Femur (tissue), 1 donor: ENCODE data around the gene KIF15.
"Not testable (repeated sequence)": the region's sequence is repeated elsewhere in the genome, so short reads cannot be mapped to it uniquely, and the experiment has no call there.

Experiments
- DNase-seq: peaks from one replicate; pipeline ENCODE4 v3.0.0-alpha.2; 2017

The KIF15 gene

GRCh38 chr3:44831232-44831631 lies 69.6 kb downstream of the KIF15 start:
- DNase-seq: no peak

- DNase-seq: no peak
Observed at GRCh38 chr3:44832032-44832431, 70.4 kb downstream of the KIF15 start.

GRCh38 chr3:44832965-44833364 lies 71.4 kb downstream of the KIF15 start:
- DNase-seq: no peak

- DNase-seq: no peak
Observed at GRCh38 chr3:44833394-44833793, 71.8 kb downstream of the KIF15 start.

GRCh38 chr3:44835684-44836083 lies 74.1 kb downstream of the KIF15 start:
- no peak for DNase-seq

GRCh38 chr3:44842376-44842775 lies 80.8 kb downstream of the KIF15 start:
- no peak for DNase-seq

GRCh38 chr3:44845528-44846520 lies 84.2 kb downstream of the KIF15 start:
- no peak for DNase-seq

GRCh38 chr3:44848634-44849033 lies 87.0 kb downstream of the KIF15 start:
- DNase-seq: no peak

- DNase-seq: not testable (repeated sequence)
Observed at GRCh38 chr3:44856663-44857062, 95.1 kb downstream of the KIF15 start.

GRCh38 chr3:44860117-44860516 lies 98.5 kb downstream of the KIF15 start:
- no peak for DNase-seq

- DNase-seq: peak; percentile 95
Observed at GRCh38 chr3:44861412-44862225, 100.0 kb downstream of the KIF15 start, which contains the start of gene TMEM42. TMEM42 (plus strand) TSS chr3:44861912; CDS start chr3:44861925, 13 bp downstream.

GRCh38 chr3:44862226-44862637 lies 100.6 kb downstream of the KIF15 start:
- DNase-seq: no peak

- no peak for DNase-seq
Observed at GRCh38 chr3:44865272-44866035, 103.9 kb downstream of the KIF15 start.

- no peak for DNase-seq
Observed at GRCh38 chr3:44867421-44868111, 106.0 kb downstream of the KIF15 start.

- DNase-seq: no peak
Observed at GRCh38 chr3:44870375-44871061, 108.9 kb downstream of the KIF15 start.

- no peak for DNase-seq
Observed at GRCh38 chr3:44874308-44874707, 112.7 kb downstream of the KIF15 start, which contains the start of gene TGM4. TGM4 (plus strand) TSS chr3:44874608; CDS start chr3:44874679, 71 bp downstream.

- no peak for DNase-seq
Observed at GRCh38 chr3:44875596-44875995, 114.0 kb downstream of the KIF15 start.

- DNase-seq: no peak
Observed at GRCh38 chr3:44877333-44877732, 115.7 kb downstream of the KIF15 start.

GRCh38 chr3:44880284-44880683 lies 118.7 kb downstream of the KIF15 start:
- no peak for DNase-seq

GRCh38 chr3:44883213-44883955 lies 121.8 kb downstream of the KIF15 start:
- DNase-seq: no peak

GRCh38 chr3:44883999-44884431 lies 122.4 kb downstream of the KIF15 start:
- peak; percentile 58 for DNase-seq
